ENCODE results near the gene F10. TPM values are rescaled to one million over a fixed set of nuclear protein-coding genes. Genes with fewer than 3 reads are reported as not detected.
A peak's percentile ranks its signal among the peaks of the same experiment; 100 is the strongest.
"Not testable (repeated sequence)": the region's sequence is repeated elsewhere in the genome, so short reads cannot be mapped to it uniquely, and the experiment has no call there.

Gene F10
- total and polyA plus RNA-seq, 2 of the 13 experiments (the other 11 are each of a cell fraction or from before 2014, with no cell fraction given), result 58.4 to 237 TPM

- H2AFZ ChIP-seq (ENCODE audit: low read length); H3K79me2 ChIP-seq (ENCODE audit: insufficient read depth, low read length); H3K4me2 ChIP-seq (ENCODE audit: low read depth, low read length); CTCF ChIA-PET (ENCODE audit: low intra/inter-chr PET ratio, low total read pairs); H3K9ac ChIP-seq (ENCODE audit: insufficient read depth, low read depth, low read length); H3K9me3 ChIP-seq (ENCODE audit: low read length); BruUV-seq (replicated peaks); ATAC-seq; DNase-seq (ENCODE audit: low spot score); H3K4me3 ChIP-seq (replicated peaks in 1 of 3; ENCODE audit: insufficient read depth in 1 of 3, low read depth in 2 of 3, low read length in 3 of 3); H3K27ac ChIP-seq (ENCODE audit: extremely low read length, insufficient read depth, low read length); H4K20me1 ChIP-seq (ENCODE audit: insufficient read depth, low read length); H3K27me3 ChIP-seq (ENCODE audit: control insufficient read depth in 1 of 2, insufficient read depth in 2 of 2, low read length in 2 of 2); POLR2A ChIA-PET; in situ Hi-C loops (cut with HindIII; ENCODE audit: extremely low pct_ligation_motif_present, low pct_unique_long_range_greater_than_20kb); intact Hi-C loops (cut with micrococcal nuclease; ENCODE audit: unreplicated experiment); H3K36me3 ChIP-seq (replicated peaks in 1 of 2; ENCODE audit: control insufficient read depth in 1 of 2, insufficient read depth in 2 of 2, low read length in 2 of 2): not testable (repeated sequence)
- peak; percentile 58; the same call in 1 of the 2 replicates for TF ChIP-seq AKAP8 (CRISPR knock-in tag; IDR thresholded peaks at IDR 0.05)
- FAIRE-seq, result peak; percentile 60
- peaks cover 16% of the 10 kb centered on the region for H3K4me1 ChIP-seq (ENCODE audit: insufficient read depth, low read length)
- WGBS (ENCODE audit: low lambda C conversion rate), result 77% methylated on average over 1 of the region's 1 CpG
Observed at GRCh38 chr13:113112475-113112874, 10.1 kb upstream of the F10 start.

DNA sequence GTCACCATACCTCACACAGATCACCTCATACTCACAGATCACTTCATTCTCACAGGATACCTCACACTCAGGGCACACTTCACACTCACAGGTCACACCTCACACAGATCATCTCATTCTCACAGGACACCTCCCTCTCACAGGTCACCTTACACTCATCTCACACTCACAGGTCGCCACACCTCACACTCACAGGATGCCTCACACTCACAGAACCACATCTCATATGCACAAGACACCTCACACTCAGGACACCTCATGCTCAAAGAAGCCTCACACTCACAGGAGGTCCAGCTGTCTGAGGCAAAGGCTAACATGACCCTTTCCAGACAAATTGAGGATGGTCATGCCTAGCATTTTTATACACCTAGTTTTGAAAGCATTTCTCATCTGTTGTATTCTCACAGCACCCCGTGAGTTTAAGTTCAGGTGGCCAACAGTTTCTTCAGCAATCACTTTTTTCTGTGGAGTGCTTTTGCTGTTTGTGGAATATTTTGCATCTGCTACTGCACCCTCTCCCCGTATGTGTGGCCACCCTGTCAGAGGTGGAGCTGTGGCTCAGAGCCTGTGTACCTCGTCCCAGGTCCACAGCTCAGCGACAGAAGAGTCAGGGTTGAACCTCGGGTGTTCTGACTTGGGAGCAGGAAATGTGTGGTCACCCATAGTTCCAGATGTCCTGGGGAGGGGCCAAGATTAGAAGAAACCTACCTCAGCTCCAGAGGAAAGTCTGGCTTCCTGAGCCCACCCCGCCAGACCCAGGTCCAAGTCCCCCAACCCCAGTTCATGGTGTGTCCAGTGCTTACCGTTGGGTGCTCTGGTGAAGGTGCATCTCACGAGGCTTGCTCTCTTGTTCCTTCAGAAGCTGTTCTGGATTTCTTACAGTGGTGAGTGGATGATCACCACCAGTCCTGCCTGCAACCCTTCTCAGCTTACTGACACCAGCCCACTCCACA is 9.4 kb upstream of the F10 start:
- peaks cover 16% of the 10 kb centered on the region for H3K4me1 ChIP-seq (ENCODE audit: insufficient read depth, low read length)
- H3K36me3 ChIP-seq (replicated peaks in 1 of 2; ENCODE audit: control insufficient read depth in 1 of 2, insufficient read depth in 2 of 2, low read length in 2 of 2), result peaks cover 0 to 1% of the 10 kb centered on the region in 2 experiments; a peak in 1 of 5 replicates
- POLR2A ChIA-PET, result interaction anchor here (2.2 to 2.5 kb wide), 3 partner anchors 8 to 37 kb away, joined by 6 to 18 read pairs (median 13); partner anchors contain the start of genes F10 and F7
- intact Hi-C loops (cut with micrococcal nuclease; ENCODE audit: unreplicated experiment) (no loop called here), in situ Hi-C loops (cut with HindIII; ENCODE audit: extremely low pct_ligation_motif_present, low pct_unique_long_range_greater_than_20kb) (no loop called here)
- no peaks in the 10 kb centered on the region for H3K79me2 ChIP-seq (ENCODE audit: insufficient read depth, low read length)
- no peaks in the 10 kb centered on the region for H3K9me3 ChIP-seq (ENCODE audit: low read length)
- H2AFZ ChIP-seq (ENCODE audit: low read length), result no peak overlapping the region
- FAIRE-seq (no peak), ATAC-seq (peak; percentile 61), DNase-seq (ENCODE audit: low spot score) (no peak)
- WGBS (ENCODE audit: low lambda C conversion rate), result 63% methylated on average over 7 of the region's 9 CpGs
- no peaks in the 10 kb centered on the region for H4K20me1 ChIP-seq (ENCODE audit: insufficient read depth, low read length)
- CTCF ChIA-PET (ENCODE audit: low intra/inter-chr PET ratio, low total read pairs), result no interaction called here
- H3K4me2 ChIP-seq (ENCODE audit: low read depth, low read length), result no peak overlapping the region
- H3K4me3 ChIP-seq (replicated peaks in 1 of 3; ENCODE audit: insufficient read depth in 1 of 3, low read depth in 2 of 3, low read length in 3 of 3), result no peak overlapping the region
- H3K9ac ChIP-seq (ENCODE audit: insufficient read depth, low read depth, low read length), result no peak overlapping the region
- no TSS peak for BruUV-seq (replicated peaks)
- no peaks in the 10 kb centered on the region for H3K27me3 ChIP-seq (ENCODE audit: control insufficient read depth in 1 of 2, insufficient read depth in 2 of 2, low read length in 2 of 2)
- H3K27ac ChIP-seq (ENCODE audit: extremely low read length, insufficient read depth, low read length), result no peak overlapping the region
- TF ChIP-seq ZNF567 (CRISPR knock-in tag; IDR thresholded peaks at IDR 0.05; ENCODE audit: borderline replicate concordance) (0 out of 2 replicates have a peak, but pooled peaks have one; percentile 29), ZNF430 (CRISPR knock-in tag; IDR thresholded peaks at IDR 0.05) (no peak), ZNF530 (CRISPR knock-in tag; IDR thresholded peaks at IDR 0.05; ENCODE audit: low read depth) (no peak), SMAD3 (CRISPR knock-in tag; IDR thresholded peaks at IDR 0.05) (no peak), ZNF256 (CRISPR knock-in tag; conservative IDR thresholded peaks at IDR 0.05) (no peak), RXRA (CRISPR knock-in tag; IDR thresholded peaks at IDR 0.05) (no peak), IKZF5 (CRISPR knock-in tag; IDR thresholded peaks at IDR 0.05) (no peak), HNF4A (CRISPR knock-in tag; IDR thresholded peaks at IDR 0.05) (peak; percentile 60), AKAP8 (CRISPR knock-in tag; IDR thresholded peaks at IDR 0.05) (peak; percentile 68; the same call in 1 of the 2 replicates), AGO1 (IDR thresholded peaks at IDR 0.05; ENCODE audit: low read depth, low read length, poor library complexity, severe bottlenecking) (peak; percentile 20), NFKB2 (CRISPR knock-in tag; IDR thresholded peaks at IDR 0.05; ENCODE audit: borderline replicate concordance) (no peak), HOXA9 (CRISPR knock-in tag; IDR thresholded peaks at IDR 0.05; ENCODE audit: borderline replicate concordance) (0 out of 2 replicates have a peak, but pooled peaks have one; percentile 55), TEAD2 (CRISPR knock-in tag; IDR thresholded peaks at IDR 0.05) (no peak)
- TF ChIP-seq, protein P1, sequence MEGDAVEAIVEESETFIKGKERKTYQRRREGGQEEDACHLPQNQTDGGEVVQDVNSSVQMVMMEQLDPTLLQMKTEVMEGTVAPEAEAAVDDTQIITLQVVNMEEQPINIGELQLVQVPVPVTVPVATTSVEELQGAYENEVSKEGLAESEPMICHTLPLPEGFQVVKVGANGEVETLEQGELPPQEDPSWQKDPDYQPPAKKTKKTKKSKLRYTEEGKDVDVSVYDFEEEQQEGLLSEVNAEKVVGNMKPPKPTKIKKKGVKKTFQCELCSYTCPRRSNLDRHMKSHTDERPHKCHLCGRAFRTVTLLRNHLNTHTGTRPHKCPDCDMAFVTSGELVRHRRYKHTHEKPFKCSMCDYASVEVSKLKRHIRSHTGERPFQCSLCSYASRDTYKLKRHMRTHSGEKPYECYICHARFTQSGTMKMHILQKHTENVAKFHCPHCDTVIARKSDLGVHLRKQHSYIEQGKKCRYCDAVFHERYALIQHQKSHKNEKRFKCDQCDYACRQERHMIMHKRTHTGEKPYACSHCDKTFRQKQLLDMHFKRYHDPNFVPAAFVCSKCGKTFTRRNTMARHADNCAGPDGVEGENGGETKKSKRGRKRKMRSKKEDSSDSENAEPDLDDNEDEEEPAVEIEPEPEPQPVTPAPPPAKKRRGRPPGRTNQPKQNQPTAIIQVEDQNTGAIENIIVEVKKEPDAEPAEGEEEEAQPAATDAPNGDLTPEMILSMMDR (CRISPR knock-in tag; IDR thresholded peaks at IDR 0.05), result no peak
